Activated CD4-positive, alpha-beta T cell treated with anti-CD3 and anti-CD28 coated beads, Interleukin-2, amount 50 U/mL, for 24 hours (primary cell): ENCODE measurements around the gene SEZ6L.

Source experiments
- DNase-seq, 2 donors: peaks; one replicate each; pipeline ENCODE4 v3.0.0-alpha.2; 2020; ENCODE audit warnings: low read depth in 1 of 2, low spot score in 1 of 2

The SEZ6L gene

DNA sequence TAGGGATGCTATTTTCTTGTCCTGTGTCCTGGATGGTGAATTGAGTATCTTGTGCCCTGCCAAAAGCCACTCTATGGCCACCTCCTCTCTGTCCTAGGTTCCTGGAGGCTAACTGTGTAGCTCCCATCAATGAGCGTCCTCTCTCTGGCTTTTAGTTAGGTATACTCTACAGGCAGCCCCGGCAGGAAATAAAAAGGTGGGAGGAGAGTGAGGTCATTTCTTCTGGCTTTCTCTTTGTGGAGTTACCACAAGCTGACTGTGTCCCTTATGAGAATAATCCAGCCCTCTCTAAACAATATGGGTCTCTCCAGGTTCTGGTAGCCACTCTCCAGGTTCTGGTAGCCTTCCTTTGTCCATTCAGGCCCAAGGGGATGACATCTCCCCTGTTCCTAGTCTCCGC, 248.1 kb downstream of the SEZ6L start:
- DNase-seq = no peak

DNA sequence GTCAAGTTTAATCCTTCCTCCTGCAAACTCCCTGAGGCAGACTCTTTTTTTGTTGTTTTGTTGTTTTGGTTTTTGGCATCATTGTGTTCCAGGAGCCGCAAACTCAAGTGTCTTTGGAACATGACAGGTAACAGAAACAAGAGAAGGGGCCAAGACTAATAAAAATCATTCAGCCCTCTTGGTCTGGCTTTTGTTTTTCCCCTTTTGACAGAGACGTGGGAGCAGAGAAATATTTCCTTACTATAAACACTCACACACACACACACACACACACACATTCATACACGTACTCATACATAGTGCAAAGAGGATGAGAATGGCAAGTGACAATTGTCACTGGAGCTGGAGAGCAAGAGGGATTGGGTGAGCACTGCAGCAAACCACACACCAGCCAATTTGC, 249.4 kb downstream of the SEZ6L start:
- DNase-seq = no peak

DNA sequence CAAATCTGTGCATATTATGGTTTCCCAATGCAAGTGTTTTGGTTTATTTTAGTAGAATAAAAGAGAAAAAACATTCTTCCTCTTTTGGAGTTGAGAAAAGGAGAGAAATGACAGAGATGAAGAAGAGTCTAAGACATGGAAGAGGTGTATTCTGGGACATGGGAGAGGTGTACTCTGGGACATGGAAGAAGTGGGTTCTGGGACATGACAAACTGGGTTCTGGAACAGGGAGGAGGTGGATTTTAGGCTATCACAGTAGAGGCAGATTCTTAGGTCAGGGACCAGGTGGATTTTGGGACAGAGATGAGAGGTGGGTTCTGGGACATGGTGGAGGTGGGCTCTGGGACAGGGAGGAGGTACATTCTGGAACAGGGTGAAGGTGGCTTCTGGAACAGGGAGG, 257.7 kb downstream of the SEZ6L start:
- no peak for DNase-seq

DNA sequence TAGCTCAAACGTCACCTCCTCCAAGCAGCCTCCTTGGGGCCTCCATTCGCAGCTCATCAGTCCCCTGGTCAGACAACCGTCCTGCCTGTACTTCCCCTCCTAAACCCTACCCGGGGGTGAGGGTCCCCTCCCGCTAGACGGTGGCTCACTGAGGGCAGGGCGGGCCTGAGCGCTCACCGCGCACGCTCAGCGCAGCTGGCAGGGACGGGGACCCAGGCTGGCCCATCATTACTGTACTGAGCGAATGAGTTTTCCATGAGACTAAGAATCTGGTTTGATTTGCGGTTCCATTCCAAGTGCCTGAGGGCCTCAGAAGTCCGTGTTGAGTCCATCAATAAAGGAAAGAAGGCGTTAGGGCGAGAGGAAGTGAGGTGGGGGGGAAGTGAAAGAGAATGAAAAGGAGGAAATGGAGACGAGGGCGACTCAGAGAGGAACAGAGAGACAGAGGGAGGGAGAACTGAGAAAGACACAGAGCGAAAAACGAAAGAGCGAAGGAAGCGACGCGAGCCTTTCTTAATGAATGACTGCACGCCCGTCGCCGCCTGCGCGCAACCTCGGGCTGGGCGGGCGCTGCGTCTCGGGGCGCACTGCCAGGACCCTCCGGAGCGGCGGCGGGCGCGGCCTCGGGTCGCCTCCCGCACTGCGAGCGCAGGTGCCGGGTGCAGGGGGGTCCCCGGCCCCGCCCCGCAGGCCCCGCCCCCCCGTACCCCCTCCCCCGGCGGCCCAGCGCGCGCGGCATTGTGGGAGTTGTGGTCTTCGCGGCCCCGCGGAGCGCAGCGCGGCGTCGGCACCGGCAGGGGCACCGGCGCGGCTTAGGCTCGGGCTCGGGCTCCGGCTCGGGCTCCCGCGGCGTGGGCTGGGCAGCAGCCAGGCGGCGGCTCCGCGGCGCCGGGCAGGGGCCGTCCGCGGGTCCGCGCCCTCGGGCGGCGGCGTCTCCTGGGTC, 259.5 kb downstream of the SEZ6L start, which contains the start of gene ASPHD2:
TSS of gene ASPHD2 (plus strand) at position 746 of the 943 bp plus-strand sequence. CDS start 4,356 bp downstream, outside the sequence.
- DNase-seq = peak; percentile 67

DNA sequence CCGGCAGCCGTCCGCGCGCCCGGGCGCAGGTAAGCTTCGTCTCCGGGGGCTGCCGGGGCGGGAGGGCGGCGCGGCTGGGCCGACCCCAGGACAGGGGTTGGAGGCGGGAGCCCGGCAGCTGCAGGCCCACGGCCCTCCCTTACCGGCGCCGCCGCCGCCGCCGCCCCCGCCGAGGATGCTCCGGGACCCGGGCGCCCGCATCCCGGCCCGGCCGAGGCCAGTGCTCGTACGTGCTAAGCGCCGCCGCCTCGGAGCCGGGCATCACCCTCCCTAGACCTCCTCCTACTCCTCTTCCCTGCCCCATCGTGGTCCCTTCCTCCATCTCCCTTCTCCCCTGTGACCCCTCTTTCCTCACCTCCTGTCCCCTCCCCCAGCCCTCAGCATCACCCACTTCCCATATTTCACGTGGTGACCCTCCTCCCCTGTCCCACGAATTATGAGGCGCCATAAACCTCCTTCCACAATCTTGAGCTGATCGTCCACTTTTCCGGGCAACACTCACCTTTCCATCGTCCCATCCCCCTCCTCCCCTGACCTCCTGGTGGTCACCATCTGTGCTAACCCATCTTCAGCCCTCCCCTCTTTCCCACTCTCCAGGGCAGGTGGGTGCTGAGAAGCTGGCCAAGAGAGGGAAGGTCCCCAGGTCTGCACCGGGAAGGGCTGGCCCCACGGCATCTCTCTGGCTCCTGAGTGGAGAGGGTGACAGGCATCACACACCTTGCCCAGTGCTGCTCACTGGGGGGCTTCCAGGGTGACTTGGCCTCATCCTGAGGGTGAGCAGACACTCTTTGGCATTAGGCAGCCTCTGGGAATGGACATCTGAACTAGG, 260.4 kb downstream of the SEZ6L start:
- DNase-seq = no peak

DNA sequence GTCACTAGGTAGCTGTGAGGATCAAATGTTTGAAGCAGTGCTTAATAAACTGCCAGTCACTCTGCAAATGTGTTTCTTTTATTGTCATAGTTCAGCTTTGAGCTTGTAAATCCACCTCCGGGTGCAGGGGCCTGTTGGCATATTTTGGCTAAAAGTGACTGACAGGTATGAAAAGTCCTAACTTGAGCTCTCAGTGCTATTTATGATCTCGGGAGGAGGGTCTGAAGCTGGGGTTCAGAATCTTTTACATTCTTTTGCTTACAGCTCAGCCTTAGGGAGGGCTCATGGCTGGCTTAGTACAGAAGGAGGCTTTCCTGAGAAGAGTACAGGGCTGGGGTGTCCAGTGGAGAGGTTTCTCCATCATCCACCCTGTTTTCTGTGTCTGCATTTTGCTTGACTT, 261.3 kb downstream of the SEZ6L start:
- no peak for DNase-seq

DNA sequence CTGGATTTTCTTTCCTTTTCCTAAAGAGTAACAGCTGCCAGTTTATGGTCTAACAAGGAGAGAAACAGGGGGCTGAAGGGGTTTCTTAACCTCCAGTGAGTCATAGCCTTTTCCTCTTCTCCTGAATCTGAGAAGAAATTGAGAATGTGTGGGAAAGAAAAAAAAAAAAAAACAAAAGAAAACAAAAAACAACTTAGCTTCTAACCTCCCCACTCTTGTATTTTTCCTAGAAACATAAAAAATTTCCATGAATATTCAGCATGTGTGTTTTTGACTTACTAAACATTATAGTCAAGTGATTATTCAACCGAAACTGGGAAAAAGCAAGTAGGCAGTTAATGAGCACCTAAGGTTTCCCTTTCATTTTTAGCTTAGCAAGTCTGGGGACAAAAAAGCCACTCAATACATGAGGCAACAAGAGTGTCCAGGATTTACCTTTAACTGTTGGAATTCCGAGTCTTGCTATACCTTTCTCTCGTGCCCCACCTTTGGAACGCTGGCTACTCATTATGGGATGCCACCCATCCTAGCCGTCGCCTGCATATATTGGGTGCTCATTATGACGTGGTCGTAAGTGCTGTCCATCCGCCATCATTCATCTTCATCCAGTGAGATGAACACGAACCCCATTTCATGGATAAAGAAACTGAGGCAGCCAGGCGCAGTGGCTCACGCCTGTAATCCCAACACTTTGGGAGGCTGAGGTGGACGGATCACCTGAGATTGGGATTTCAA, 262.2 kb downstream of the SEZ6L start:
- DNase-seq = no peak

DNA sequence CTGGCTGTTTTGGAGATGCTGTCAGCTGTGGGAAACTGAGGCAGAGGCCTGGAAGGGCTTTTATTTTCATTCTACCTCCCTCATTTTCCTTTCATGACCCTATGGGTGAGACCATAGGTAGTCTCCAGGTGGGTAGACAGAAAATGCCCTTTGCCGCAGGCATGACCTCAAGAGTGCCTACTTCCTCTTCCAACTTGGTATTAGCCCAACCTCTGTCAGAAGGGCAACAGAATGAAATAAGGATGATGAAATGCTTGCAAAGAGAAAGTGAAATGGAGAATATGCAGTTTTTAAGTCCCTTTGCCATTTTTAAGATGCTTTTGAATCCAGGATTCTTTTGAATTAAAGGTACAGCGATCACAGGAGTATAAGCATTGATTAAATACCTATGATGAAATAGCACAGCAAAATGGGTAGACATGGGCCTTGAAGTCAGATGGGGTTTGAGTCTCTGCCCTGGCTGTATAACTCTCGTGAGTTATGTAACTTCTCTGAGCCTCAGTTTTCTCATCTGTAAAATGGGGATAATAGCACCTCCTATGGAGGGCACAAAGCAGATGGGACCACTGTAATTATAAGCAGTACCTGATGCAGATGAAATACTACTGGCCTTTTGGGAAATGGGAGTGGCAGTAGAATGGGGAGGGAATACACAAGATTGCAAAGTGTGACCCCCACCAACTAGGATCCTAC, 263.5 kb downstream of the SEZ6L start:
- DNase-seq = no peak
